Right lobe of liver (tissue), 6 donors: Measurements from ENCODE around the gene HLA-DPB1. TPM values are rescaled to one million over a fixed set of nuclear protein-coding genes. Genes with fewer than 3 reads are reported as not detected.

Experiments used
- ATAC-seq, 4 donors: fragments of 200-7000 bp; cut with Tn5 transposase; one replicate each; pipeline ENCODE4 v1.9.1; 2020; ENCODE audit warnings: mild to moderate bottlenecking in 4 of 4, moderate library complexity in 4 of 4
- DNase-seq, 3 donors: peaks; one replicate each; pipeline ENCODE4 v3.0.0-alpha.2; 2020
- H3K27ac ChIP-seq, 3 donors: fragments of 200-600 bp; one replicate each; pipeline ENCODE4 v1.8.0; 2022
- H3K27me3 ChIP-seq, 2 donors: fragments of 200-600 bp; one replicate each; pipeline ENCODE4 v1.8.0; 2022
- H3K36me3 ChIP-seq, 4 donors: fragments of 200-600 bp; sonication (generic) in 1 of 4; one replicate each; pipeline versions ENCODE4 v1.5.1 to v1.8.0; 2017 to 2022; ENCODE audit warnings: control low read depth in 1 of 4
- H3K4me1 ChIP-seq, 4 donors: fragments of 200-600 bp; sonication (generic) in 1 of 4; one replicate each; pipeline versions ENCODE4 v1.5.1 to v1.8.0; 2017 to 2022; ENCODE audit warnings: control low read depth in 1 of 4
- H3K4me3 ChIP-seq, 3 donors: fragments of 200-600 bp; one replicate each; pipeline ENCODE4 v1.8.0; 2022
- H3K9me3 ChIP-seq, 4 donors: fragments of 200-600 bp; sonication (generic) in 1 of 4; one replicate each; pipeline versions ENCODE4 v1.5.1 to v1.8.0; 2017 to 2022; ENCODE audit warnings: control low read depth in 1 of 4
- CTCF ChIP-seq, 4 donors: fragments of 200-600 bp in 3 of 4; fragments of 450-650 bp in 1 of 4; IDR thresholded peaks; one replicate each; pipeline versions ENCODE4 v1.5.1 to v1.8.0; 2016 to 2022; ENCODE audit warnings: antibody characterized with exemption in 4 of 4, mild to moderate bottlenecking in 2 of 4
- POLR2A ChIP-seq: fragments of 450-650 bp; IDR thresholded peaks from one replicate; pipeline ENCODE4 v1.6.1; 2017; ENCODE audit warnings: antibody characterized with exemption, mild to moderate bottlenecking
- WGBS: methylation state at CpG from one replicate; pipeline ENCODE4 v1.1.6; 2018; ENCODE audit warnings: low coverage, low lambda C conversion rate; ENCODE audit not compliant: insufficient coverage; ENCODE audit errors: missing lambda C conversion rate; 5-methylcytosine and 5-hydroxymethylcytosine counted together
- intact Hi-C, 2 donors: fragments of 100-400 bp; cut with DNase I; formaldehyde crosslinking; loops; one replicate each; pipeline versions ENCODE4 v1.11.2 to v1.14.1; 2022
- long read RNA-seq: library from polyadenylated mRNA; unstranded; transcript quantifications from one replicate; pipeline ENCODE4 v2.0.0, GENCODE V29; 2019
- total RNA-seq, 6 experiments: library from RNA; depleted of rRNA in 2 of 6; stranded (reverse); fragments of >200 nt in 2 of 6; fragmentation: NEBNext Ultra II Directional in 3 of 6; extraction: Animal tissue kit (Norgen Biotek cat#: 25700) in 3 of 6; gene quantifications; one replicate each; pipeline versions ENCODE4 v1.1.0 to v1.2.4, GENCODE V29; 2016 to 2023
- donor health status: DM: no; HTN: yes; CAD: no.
- donor health status: DM: no; HTN: no; CAD: no.
- donor health status: DM: no; HTN: no; CAD: no.
- donor health status: DM: no; HTN: yes; CAD: no.
- donor health status: DM: no; HTN: yes; CAD: no.

HLA-DPB1 gene
- total RNA-seq = 10 to 100 TPM in 5 of 6 experiments, 1 to 10 TPM in 1; 8.6 to 66.7 (median 23.0) TPM
- long read RNA-seq, transcript HLA-DPB1-211 (6 exons, 1,560 nt) = major isoform, 9 of 9 reads
- long read RNA-seq, partial matches to known transcripts = 0 of 9 reads
- long read RNA-seq, other reads (novel, unspliced or antisense) = 0 of 9 reads

GRCh38 chr6:33075568-33076405 lies at the start of gene HLA-DPB1:
HLA-DPB1 (plus strand) TSS chr6:33075990; CDS start chr6:33076042, 52 bp downstream.
- Histone ChIP-seq H3K27me3 (no peaks in the 10 kb centered on the region), H3K4me3 (peak within 1 kb of the TSS; percentile 22 to 42 (median 28)), H3K27ac (peak within 1 kb of the TSS; percentile 25 to 57 (median 45)), H3K4me1 (peaks cover 0 to 7% (median 0%) of the 10 kb centered on the region in 4 donors), H3K9me3 (no peaks in the 10 kb centered on the region), H3K36me3 (no peaks in the 10 kb centered on the region)
- TF ChIP-seq POLR2A (peak; percentile 53), CTCF (IDR thresholded peaks at IDR 0.05) (no peak)
- intact Hi-C loops = no loop called here
- ATAC-seq = peak; percentile 75 to 83 (median 78)
- no peak for DNase-seq
- 32% methylated on average over 10 of the region's 10 CpGs for WGBS

GRCh38 chr6:33028220-33028849 lies 47.5 kb upstream of the HLA-DPB1 start:
- 19% methylated on average over 1 of the region's 1 CpG for WGBS
- Histone ChIP-seq H3K27me3 (no peaks in the 10 kb centered on the region), H3K4me3 (no peak overlapping the region), H3K4me1 (no peaks in the 10 kb centered on the region), H3K36me3 (no peaks in the 10 kb centered on the region), H3K27ac (peak overlapping the region in 1 of 3 donors; percentile 32), H3K9me3 (no peaks in the 10 kb centered on the region)
- intact Hi-C loops = no loop called here
- TF ChIP-seq CTCF (IDR thresholded peaks at IDR 0.05) = no peak
- no peak for TF ChIP-seq POLR2A
- ATAC-seq (peak in 1 of 4 donors; percentile 33), DNase-seq (no peak)

- Histone ChIP-seq H3K4me1 (no peaks in the 10 kb centered on the region), H3K9me3 (no peaks in the 10 kb centered on the region), H3K4me3 (no peak overlapping the region), H3K27ac (peak overlapping the region in 2 of 3 donors; percentile 6 to 61), H3K27me3 (no peaks in the 10 kb centered on the region), H3K36me3 (no peaks in the 10 kb centered on the region)
- no peak for DNase-seq
- intact Hi-C loops = no loop called here
- WGBS = 57% methylated on average over 6 of the region's 6 CpGs
- ATAC-seq = peak; percentile 78 to 91 (median 87)
- peak; percentile 30 for TF ChIP-seq POLR2A
- no peak for TF ChIP-seq CTCF (IDR thresholded peaks at IDR 0.05)
Observed at GRCh38 chr6:33029328-33030184, 46.2 kb upstream of the HLA-DPB1 start.

DNA sequence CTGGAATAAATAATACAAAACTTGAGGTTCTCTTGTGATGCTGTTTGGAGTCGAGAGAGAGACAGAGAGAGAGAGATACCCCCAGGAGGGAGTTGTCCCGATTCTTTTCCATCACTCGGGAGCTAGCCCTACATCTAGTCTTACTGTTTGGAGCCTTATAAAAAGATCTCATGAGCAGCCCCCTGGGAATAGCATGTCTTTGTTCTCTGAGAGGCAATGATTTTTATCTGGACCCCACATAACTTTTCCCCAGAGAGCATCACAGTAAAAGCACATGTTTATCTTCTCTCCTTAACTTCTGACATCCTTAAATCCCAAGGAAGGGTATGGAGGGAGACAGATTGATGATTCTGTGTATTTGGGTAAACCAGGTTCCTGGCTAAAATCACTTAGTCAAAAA lies 45.5 kb upstream of the HLA-DPB1 start:
- WGBS = 25% methylated on average over 3 of the region's 3 CpGs
- Histone ChIP-seq H3K36me3 (no peaks in the 10 kb centered on the region), H3K27ac (peak overlapping the region in 1 of 3 donors; percentile 6), H3K9me3 (no peaks in the 10 kb centered on the region), H3K27me3 (no peaks in the 10 kb centered on the region), H3K4me1 (no peaks in the 10 kb centered on the region), H3K4me3 (no peak overlapping the region)
- TF ChIP-seq CTCF (IDR thresholded peaks at IDR 0.05) = no peak
- TF ChIP-seq POLR2A = no peak
- no peak for DNase-seq
- intact Hi-C loops = no loop called here
- ATAC-seq = no peak
